ENCODE measurements around the gene GAGE13.

DNA sequence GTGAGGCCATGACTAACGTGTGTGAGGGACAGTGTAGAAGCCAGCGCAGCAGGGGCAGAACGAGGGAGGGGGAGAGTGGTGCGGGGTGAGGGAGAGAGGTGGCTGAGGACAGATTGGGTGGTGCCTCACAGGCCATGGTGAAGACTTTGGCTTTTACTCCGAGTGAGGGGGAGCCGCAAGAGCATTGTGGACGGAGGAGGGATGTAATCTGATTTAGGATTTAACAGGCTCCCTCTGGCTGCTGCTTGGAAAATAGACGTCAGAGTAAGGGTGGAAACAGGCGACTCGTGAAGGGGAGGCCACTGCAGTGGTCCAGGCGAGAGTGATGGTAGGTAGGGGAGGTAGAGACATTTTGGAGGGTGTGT is 48.8 kb upstream of the GAGE13 start:
- TF ChIP-seq, protein P1, sequence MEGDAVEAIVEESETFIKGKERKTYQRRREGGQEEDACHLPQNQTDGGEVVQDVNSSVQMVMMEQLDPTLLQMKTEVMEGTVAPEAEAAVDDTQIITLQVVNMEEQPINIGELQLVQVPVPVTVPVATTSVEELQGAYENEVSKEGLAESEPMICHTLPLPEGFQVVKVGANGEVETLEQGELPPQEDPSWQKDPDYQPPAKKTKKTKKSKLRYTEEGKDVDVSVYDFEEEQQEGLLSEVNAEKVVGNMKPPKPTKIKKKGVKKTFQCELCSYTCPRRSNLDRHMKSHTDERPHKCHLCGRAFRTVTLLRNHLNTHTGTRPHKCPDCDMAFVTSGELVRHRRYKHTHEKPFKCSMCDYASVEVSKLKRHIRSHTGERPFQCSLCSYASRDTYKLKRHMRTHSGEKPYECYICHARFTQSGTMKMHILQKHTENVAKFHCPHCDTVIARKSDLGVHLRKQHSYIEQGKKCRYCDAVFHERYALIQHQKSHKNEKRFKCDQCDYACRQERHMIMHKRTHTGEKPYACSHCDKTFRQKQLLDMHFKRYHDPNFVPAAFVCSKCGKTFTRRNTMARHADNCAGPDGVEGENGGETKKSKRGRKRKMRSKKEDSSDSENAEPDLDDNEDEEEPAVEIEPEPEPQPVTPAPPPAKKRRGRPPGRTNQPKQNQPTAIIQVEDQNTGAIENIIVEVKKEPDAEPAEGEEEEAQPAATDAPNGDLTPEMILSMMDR (IDR thresholded peaks at IDR 0.05; ENCODE audit: low read length) = no peak
- TF ChIP-seq EZH2 (IDR thresholded peaks at IDR 0.05; ENCODE audit: borderline replicate concordance, low read length) = no peak

All from OCI-LY1 (cell line).